CD14-positive monocyte (primary cell): ENCODE results near the gene DPH3. TPM values are rescaled to one million over a fixed set of nuclear protein-coding genes. Genes with fewer than 3 reads are reported as not detected.
A peak's percentile ranks its signal among the peaks of the same experiment; 100 is the strongest.

Experiments
- DNase-seq, 3 donors: peaks; one replicate each; pipeline ENCODE4 v3.0.0-alpha.2; 2011 to 2022
- H2AFZ ChIP-seq: 2 replicates; pipeline ENCODE4 v1.6.0; 2012; ENCODE audit warnings: mild to moderate bottlenecking, low read depth, low read length, inconsistent platforms; ENCODE audit not compliant: insufficient read depth, poor library complexity, severe bottlenecking
- H3K27ac ChIP-seq, 2 donors: 1 replicate in 1 of 2; 2 replicates in 1 of 2; pipeline ENCODE4 v1.5.1; 2012 to 2013; ENCODE audit warnings: low read length in 2 of 2, control low read depth in 1 of 2, inconsistent platforms in 1 of 2, low read depth in 1 of 2, mild to moderate bottlenecking in 1 of 2
- H3K27me3 ChIP-seq, 2 donors: one replicate each; pipeline versions ENCODE4 v1.6.0 to v1.6.1; 2011 to 2013; ENCODE audit warnings: low read length in 2 of 2; ENCODE audit not compliant: control insufficient read depth in 2 of 2, insufficient read depth in 2 of 2
- H3K36me3 ChIP-seq, 2 donors: replicated peaks in 1 of 2; 1 replicate in 1 of 2; 2 replicates in 1 of 2; pipeline versions ENCODE4 v1.5.1 to v1.6.1; 2012 to 2013; ENCODE audit warnings: low read length in 2 of 2, control low read depth in 1 of 2, inconsistent platforms in 1 of 2, mild to moderate bottlenecking in 1 of 2; ENCODE audit not compliant: insufficient read depth in 2 of 2, control insufficient read depth in 1 of 2
- H3K4me1 ChIP-seq, 2 donors: 1 replicate in 1 of 2; 2 replicates in 1 of 2; pipeline versions ENCODE4 v1.5.1 to v1.6.1; 2012 to 2013; ENCODE audit warnings: low read length in 2 of 2, control low read depth in 1 of 2, inconsistent platforms in 1 of 2, mild to moderate bottlenecking in 1 of 2, moderate library complexity in 1 of 2; ENCODE audit not compliant: insufficient read depth in 2 of 2, control insufficient read depth in 1 of 2
- H3K4me2 ChIP-seq: replicated peaks from 2 replicates; pipeline ENCODE3; 2012; ENCODE audit warnings: low read length, moderate library complexity, mild to moderate bottlenecking; ENCODE audit not compliant: poor library complexity, severe bottlenecking; ENCODE audit errors: extremely low read depth
- H3K4me3 ChIP-seq, 3 experiments: fragments of 200-600 bp in 1 of 3; sonication (generic) in 1 of 3; replicated peaks in 1 of 3; 1 replicate in 2 of 3; 2 replicates in 1 of 3; pipeline ENCODE4 v1.5.1; 2011 to 2013; ENCODE audit warnings: low read length in 3 of 3, mild to moderate bottlenecking in 3 of 3, control low read depth in 2 of 3, low read depth in 2 of 3, inconsistent platforms in 1 of 3, moderate library complexity in 1 of 3
- H3K79me2 ChIP-seq: 2 replicates; pipeline ENCODE4 v1.6.0; 2012; ENCODE audit warnings: mild to moderate bottlenecking, control low read depth, inconsistent platforms, low read length, moderate library complexity; ENCODE audit not compliant: insufficient read depth
- H3K9ac ChIP-seq: 2 replicates; pipeline ENCODE4 v1.6.0; 2017; ENCODE audit warnings: low read length, mild to moderate bottlenecking; ENCODE audit not compliant: insufficient read depth, poor library complexity, severe bottlenecking
- H3K9me3 ChIP-seq, 2 donors: replicated peaks in 1 of 2; 1 replicate in 1 of 2; 2 replicates in 1 of 2; pipeline versions ENCODE4 v1.5.1 to v1.6.1; 2012 to 2013; ENCODE audit warnings: low read length in 2 of 2, control low read depth in 1 of 2; ENCODE audit not compliant: control insufficient read depth in 1 of 2, insufficient read depth in 1 of 2
- H4K20me1 ChIP-seq: 2 replicates; pipeline ENCODE4 v1.6.0; 2012; ENCODE audit warnings: mild to moderate bottlenecking, low read length, control low read depth, moderate library complexity; ENCODE audit not compliant: insufficient read depth
- H3K27ac Mint-ChIP-seq, 7 donors: one replicate each; pipeline ENCODE4 v1.8.0; 2020; ENCODE audit warnings: mild to moderate bottlenecking in 7 of 7, mixed read lengths in 7 of 7, moderate library complexity in 6 of 7, inconsistent platforms in 2 of 7
- H3K27me3 Mint-ChIP-seq, 3 donors: one replicate each; pipeline ENCODE4 v1.8.0; 2021 to 2022; ENCODE audit warnings: low read depth in 3 of 3, mild to moderate bottlenecking in 3 of 3, mixed read lengths in 3 of 3, moderate library complexity in 3 of 3, inconsistent platforms in 1 of 3
- H3K36me3 Mint-ChIP-seq, 2 donors: one replicate each; pipeline ENCODE4 v1.8.0; 2020; ENCODE audit warnings: mixed read lengths in 2 of 2, inconsistent platforms in 1 of 2, mild to moderate bottlenecking in 1 of 2
- H3K4me1 Mint-ChIP-seq: one replicate; pipeline ENCODE4 v1.8.0; 2020; ENCODE audit warnings: mild to moderate bottlenecking, mixed read lengths
- H3K4me3 Mint-ChIP-seq, 2 donors: one replicate each; pipeline ENCODE4 v1.8.0; 2020; ENCODE audit warnings: mild to moderate bottlenecking in 2 of 2, mixed read lengths in 2 of 2, moderate library complexity in 1 of 2
- H3K9me3 Mint-ChIP-seq, 7 donors: one replicate each; pipeline ENCODE4 v1.8.0; 2020 to 2022; ENCODE audit warnings: mixed read lengths in 7 of 7, mild to moderate bottlenecking in 6 of 7, moderate library complexity in 6 of 7, inconsistent platforms in 2 of 7
- WGBS: methylation state at CpG from one replicate; pipeline ENCODE4 v1.1.5; 2013; ENCODE audit warnings: missing lambda C conversion rate; ENCODE audit not compliant: insufficient coverage; 5-methylcytosine and 5-hydroxymethylcytosine counted together
- intact Hi-C, 2 donors: fragments of 100-400 bp; cut with micrococcal nuclease; formaldehyde crosslinking; loops; one replicate each; pipeline versions ENCODE4 v1.15.0 to v1.15.1; 2023
- polyA plus RNA-seq, 3 donors: library from polyadenylated mRNA; depleted of rRNA in 1 of 3; unstranded in 2 of 3; stranded (reverse) in 1 of 3; fragments of 300-500 nt in 2 of 3; fragments of >200 nt in 1 of 3; fragmentation: Illumina TruSeq in 2 of 3; gene quantifications; 1 replicate in 2 of 3; 2 replicates in 1 of 3; pipeline ENCODE4 v1.2.3, GENCODE V29; 2012 to 2021
- TF ChIP-seq, protein P1 (sequence below): fragments of 200-600 bp; IDR thresholded peaks from one replicate; pipeline ENCODE4 v1.8.0; 2022; ENCODE audit warnings: antibody characterized with exemption, mild to moderate bottlenecking

Gene DPH3
- polyA plus RNA-seq, 3 donors, result 9.2 to 42.0 (median 33.7) TPM

DNA sequence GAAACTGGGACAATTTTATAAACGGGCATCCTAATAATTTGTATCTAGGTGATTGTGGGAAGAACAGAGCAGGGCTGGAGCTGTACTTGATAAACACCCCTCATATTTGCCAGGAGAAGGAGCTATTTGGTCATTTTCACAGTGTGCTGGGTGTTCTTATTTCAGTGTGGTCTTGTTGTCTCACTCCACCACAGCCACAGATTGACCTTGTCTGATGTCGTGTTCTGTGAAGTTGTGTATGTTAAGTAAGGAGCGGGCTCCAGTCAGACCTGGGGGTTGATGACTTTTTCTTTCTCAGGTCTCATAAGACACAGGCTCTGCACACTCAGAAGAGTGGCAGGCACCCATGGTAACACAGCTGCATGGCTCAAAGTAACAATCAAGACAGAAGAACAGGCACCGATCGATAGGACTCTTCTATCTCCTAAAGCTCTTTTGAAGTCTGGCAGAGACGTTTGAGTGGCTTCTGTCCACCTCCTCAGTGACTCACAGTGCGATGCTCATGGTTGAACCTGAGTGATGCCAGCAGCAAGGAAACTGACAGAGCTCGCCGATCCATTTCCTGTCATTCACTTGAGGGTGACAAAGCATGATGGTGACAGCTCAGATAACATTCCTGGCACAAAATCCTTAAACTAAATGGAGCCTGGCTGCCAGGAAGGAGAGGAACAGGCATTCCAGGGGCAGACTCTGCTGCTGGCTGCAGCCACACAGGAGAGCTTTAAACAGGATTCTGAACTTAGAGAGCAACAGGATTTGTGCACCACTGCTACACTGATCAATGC, 20.8 kb downstream of the DPH3 start:
- WGBS, result 50% methylated on average over 5 of the region's 9 CpGs
- DNase-seq, result no peak
- H3K27ac ChIP-seq, result no peak overlapping the region
- no peaks in the 10 kb centered on the region for H3K27me3 ChIP-seq
- H3K4me1 ChIP-seq, result peaks cover 15 to 21% of the 10 kb centered on the region in 2 donors
- H3K36me3 ChIP-seq, result no peaks in the 10 kb centered on the region
- H3K4me3 ChIP-seq, result no peak overlapping the region
- Mint-ChIP-seq H3K36me3 (no peaks in the 10 kb centered on the region), H3K27me3 (peaks cover 0 to 4% (median 0%) of the 10 kb centered on the region in 3 donors), H3K27ac (peak overlapping the region in 1 of 7 donors; percentile 6), H3K4me1 (peaks cover 20% of the 10 kb centered on the region), H3K9me3 (no peaks in the 10 kb centered on the region), H3K4me3 (no peak overlapping the region)
- no peaks in the 10 kb centered on the region for H3K9me3 ChIP-seq
- H3K79me2 ChIP-seq, result no peaks in the 10 kb centered on the region
- no peak overlapping the region for H3K9ac ChIP-seq
- no peaks in the 10 kb centered on the region for H4K20me1 ChIP-seq
- H3K4me2 ChIP-seq, result no peak overlapping the region
- TF ChIP-seq, protein P1, sequence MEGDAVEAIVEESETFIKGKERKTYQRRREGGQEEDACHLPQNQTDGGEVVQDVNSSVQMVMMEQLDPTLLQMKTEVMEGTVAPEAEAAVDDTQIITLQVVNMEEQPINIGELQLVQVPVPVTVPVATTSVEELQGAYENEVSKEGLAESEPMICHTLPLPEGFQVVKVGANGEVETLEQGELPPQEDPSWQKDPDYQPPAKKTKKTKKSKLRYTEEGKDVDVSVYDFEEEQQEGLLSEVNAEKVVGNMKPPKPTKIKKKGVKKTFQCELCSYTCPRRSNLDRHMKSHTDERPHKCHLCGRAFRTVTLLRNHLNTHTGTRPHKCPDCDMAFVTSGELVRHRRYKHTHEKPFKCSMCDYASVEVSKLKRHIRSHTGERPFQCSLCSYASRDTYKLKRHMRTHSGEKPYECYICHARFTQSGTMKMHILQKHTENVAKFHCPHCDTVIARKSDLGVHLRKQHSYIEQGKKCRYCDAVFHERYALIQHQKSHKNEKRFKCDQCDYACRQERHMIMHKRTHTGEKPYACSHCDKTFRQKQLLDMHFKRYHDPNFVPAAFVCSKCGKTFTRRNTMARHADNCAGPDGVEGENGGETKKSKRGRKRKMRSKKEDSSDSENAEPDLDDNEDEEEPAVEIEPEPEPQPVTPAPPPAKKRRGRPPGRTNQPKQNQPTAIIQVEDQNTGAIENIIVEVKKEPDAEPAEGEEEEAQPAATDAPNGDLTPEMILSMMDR, result no peak
- no peak overlapping the region for H2AFZ ChIP-seq
- intact Hi-C loops, result no loop called here

DNA sequence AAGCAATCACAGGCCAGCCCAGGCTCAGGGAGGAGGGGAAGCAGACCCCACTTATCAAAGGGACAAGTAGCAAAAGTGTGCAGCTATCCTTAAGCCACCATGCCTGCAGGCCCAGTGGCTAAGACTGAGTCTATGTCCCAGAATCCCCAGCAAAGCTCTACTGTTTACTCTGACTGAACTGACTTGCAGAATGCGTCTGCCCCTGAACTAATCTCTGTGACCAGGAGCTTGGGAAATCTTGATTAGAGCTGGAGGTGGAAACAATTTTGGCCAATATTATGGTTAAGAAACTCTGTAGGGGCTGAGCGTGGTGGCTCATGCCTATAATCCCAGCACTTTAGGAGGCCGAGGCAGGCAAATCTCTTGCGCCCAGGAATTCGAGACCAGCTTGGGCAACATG, 22.6 kb downstream of the DPH3 start:
- Histone ChIP-seq H3K27me3 (no peaks in the 10 kb centered on the region), H3K4me2 (no peak overlapping the region), H3K4me1 (peaks cover 10 to 23% of the 10 kb centered on the region in 2 donors), H3K79me2 (no peaks in the 10 kb centered on the region), H3K4me3 (no peak overlapping the region), H2AFZ (no peak overlapping the region), H3K9ac (no peak overlapping the region), H3K27ac (no peak overlapping the region), H4K20me1 (no peaks in the 10 kb centered on the region), H3K9me3 (no peaks in the 10 kb centered on the region), H3K36me3 (no peaks in the 10 kb centered on the region)
- intact Hi-C loops, result no loop called here
- Mint-ChIP-seq H3K9me3 (no peaks in the 10 kb centered on the region), H3K36me3 (no peaks in the 10 kb centered on the region), H3K27me3 (peaks cover 0 to 4% (median 0%) of the 10 kb centered on the region in 3 donors), H3K4me1 (peaks cover 21% of the 10 kb centered on the region), H3K27ac (peak overlapping the region in 1 of 7 donors; percentile 32), H3K4me3 (no peak overlapping the region)
- TF ChIP-seq, protein P1, result no peak
- DNase-seq, result no peak
- WGBS, result 100% methylated on average over 1 of the region's 5 CpGs
